Measurements from ENCODE around the gene RAB11A. TPM values are rescaled to one million over a fixed set of nuclear protein-coding genes. Genes with fewer than 3 reads are reported as not detected.

The RAB11A gene
- total RNA-seq, 1 donor from 2014 or later, result 247 TPM

GRCh38 chr15:65913631-65914199 lies 44.4 kb downstream of the RAB11A start:
- H3K27ac Mint-ChIP-seq (ENCODE audit: unreplicated experiment), result no peak overlapping the region
- peaks cover 50% of the 10 kb centered on the region for H4K20me1 ChIP-seq (ENCODE audit: insufficient read depth, low read length)
- no peak overlapping the region for H3K9ac ChIP-seq (ENCODE audit: low read length)
- no peak for DNase-seq (ENCODE audit: low read depth)
- peaks cover 2% of the 10 kb centered on the region for H3K4me1 Mint-ChIP-seq (ENCODE audit: low read depth, unreplicated experiment)
- H3K4me2 ChIP-seq (ENCODE audit: low read length), result no peak overlapping the region
- no peaks in the 10 kb centered on the region for H3K79me2 ChIP-seq (ENCODE audit: insufficient read depth, low read length)
- peaks cover 5% of the 10 kb centered on the region for H3K4me1 ChIP-seq (ENCODE audit: insufficient read depth, low read length)
- peaks cover 2% of the 10 kb centered on the region for H3K36me3 Mint-ChIP-seq (ENCODE audit: low read depth, unreplicated experiment)
- no peaks in the 10 kb centered on the region for H3K9me3 ChIP-seq (ENCODE audit: insufficient read depth, low read depth, low read length)
- no peak overlapping the region for H2AFZ ChIP-seq (ENCODE audit: low read depth, low read length)
- no peaks in the 10 kb centered on the region for H3K9me3 Mint-ChIP-seq (ENCODE audit: unreplicated experiment)
- H3K4me3 Mint-ChIP-seq (ENCODE audit: unreplicated experiment), result no peak overlapping the region
- no peak overlapping the region for H3K27ac ChIP-seq (ENCODE audit: low read depth, low read length)
- no peaks in the 10 kb centered on the region for H3K27me3 ChIP-seq (ENCODE audit: insufficient read depth, low read length)
- no peak for FAIRE-seq
- H3K27me3 Mint-ChIP-seq (ENCODE audit: low read depth, unreplicated experiment), result no peaks in the 10 kb centered on the region
- H3K36me3 ChIP-seq (ENCODE audit: insufficient read depth, low read length), result no peaks in the 10 kb centered on the region
- TF ChIP-seq EZH2 (IDR thresholded peaks at IDR 0.05; ENCODE audit: insufficient read depth, low read length) (no peak), CTCF (IDR thresholded peaks at IDR 0.05; ENCODE audit: insufficient read depth, low read depth, low read length) (no peak)
- H3K4me3 ChIP-seq (ENCODE audit: insufficient read depth, low read depth, low read length), result no peak overlapping the region

GRCh38 chr15:65914386-65914785 lies 45.1 kb downstream of the RAB11A start:
- Mint-ChIP-seq H3K27ac (ENCODE audit: unreplicated experiment) (no peak overlapping the region), H3K27me3 (ENCODE audit: low read depth, unreplicated experiment) (no peaks in the 10 kb centered on the region), H3K9me3 (ENCODE audit: unreplicated experiment) (no peaks in the 10 kb centered on the region), H3K4me3 (ENCODE audit: unreplicated experiment) (no peak overlapping the region), H3K36me3 (ENCODE audit: low read depth, unreplicated experiment) (peaks cover 2% of the 10 kb centered on the region), H3K4me1 (ENCODE audit: low read depth, unreplicated experiment) (peaks cover 2% of the 10 kb centered on the region)
- no peak overlapping the region for H3K4me2 ChIP-seq (ENCODE audit: low read length)
- H3K27me3 ChIP-seq (ENCODE audit: insufficient read depth, low read length), result no peaks in the 10 kb centered on the region
- H3K9me3 ChIP-seq (ENCODE audit: insufficient read depth, low read depth, low read length), result no peaks in the 10 kb centered on the region
- FAIRE-seq (no peak), DNase-seq (ENCODE audit: low read depth) (no peak)
- no peak overlapping the region for H3K27ac ChIP-seq (ENCODE audit: low read depth, low read length)
- H3K9ac ChIP-seq (ENCODE audit: low read length), result no peak overlapping the region
- H3K36me3 ChIP-seq (ENCODE audit: insufficient read depth, low read length), result no peaks in the 10 kb centered on the region
- H2AFZ ChIP-seq (ENCODE audit: low read depth, low read length), result no peak overlapping the region
- no peaks in the 10 kb centered on the region for H3K79me2 ChIP-seq (ENCODE audit: insufficient read depth, low read length)
- TF ChIP-seq EZH2 (IDR thresholded peaks at IDR 0.05; ENCODE audit: insufficient read depth, low read length), result no peak
- TF ChIP-seq CTCF (IDR thresholded peaks at IDR 0.05; ENCODE audit: insufficient read depth, low read depth, low read length), result no peak
- H3K4me1 ChIP-seq (ENCODE audit: insufficient read depth, low read length), result peaks cover 5% of the 10 kb centered on the region
- no peak overlapping the region for H3K4me3 ChIP-seq (ENCODE audit: insufficient read depth, low read depth, low read length)
- peaks cover 48% of the 10 kb centered on the region for H4K20me1 ChIP-seq (ENCODE audit: insufficient read depth, low read length)

Data from astrocyte (in vitro differentiated cells and primary cell).